ENCODE measurements around the gene MAGEA8. TPM values are rescaled to one million over a fixed set of nuclear protein-coding genes. Genes with fewer than 3 reads are reported as not detected.

The MAGEA8 gene
- total and polyA plus RNA-seq, 9 of the 15 experiments (the other 6 are each of a cell fraction or from before 2014, with no cell fraction given), result 0.49 to 4.6 (median 1.9) TPM

GRCh38 chrX:149870840-149871239, 10.1 kb upstream of the MAGEA8 start:
- H3K9me3 ChIP-seq (replicated peaks; ENCODE audit: control insufficient read depth, insufficient read depth, low read depth, low read length), result no peaks in the 10 kb centered on the region
- in situ Hi-C loops (cut with MboI), result no loop called here
- intact Hi-C loops (cut with micrococcal nuclease), result loop anchor here (5.0 kb wide), 1 partner anchor 176 kb away; no protein-coding TSS in a partner anchor
- no peaks in the 10 kb centered on the region; a peak in 3 of 5 replicates for H3K4me1 ChIP-seq (replicated peaks in 1 of 2; ENCODE audit: control insufficient read depth in 2 of 2, insufficient read depth in 2 of 2, low read length in 2 of 2)
- H3K9ac ChIP-seq (ENCODE audit: insufficient read depth in 1 of 2, low read depth in 2 of 2, low read length in 2 of 2), result no peak overlapping the region
- WGBS (ENCODE audit: insufficient coverage, low coverage, missing lambda C conversion rate), result 17% methylated on average over 2 of the region's 2 CpGs
- H3K9me1 ChIP-seq (ENCODE audit: control insufficient read depth, insufficient read depth, low read length), result no peaks in the 10 kb centered on the region
- TF ChIP-seq ZNF146 (CRISPR knock-in tag; IDR thresholded peaks at IDR 0.05; ENCODE audit: unreplicated experiment) (peak; percentile 61), ZFP36 (IDR thresholded peaks at IDR 0.05; ENCODE audit: low read depth, low read length, partially characterized antibody) (no peak), ZNF174 (CRISPR knock-in tag; IDR thresholded peaks at IDR 0.05) (no peak)
- H3K4me3 ChIP-seq, result no peak overlapping the region
- no peak overlapping the region for H2AFZ ChIP-seq (ENCODE audit: low read depth, low read length)
- CTCF ChIA-PET (ENCODE audit: low intra/inter-chr PET ratio), result no interaction called here
- H4K20me1 ChIP-seq (replicated peaks; ENCODE audit: control insufficient read depth, insufficient read depth, low read length), result no peaks in the 10 kb centered on the region; the same call in 1 of the 2 replicates
- FAIRE-seq, result no peak
- BruUV-seq (replicated peaks), result no TSS peak
- ATAC-seq, result no peak
- no peak overlapping the region for H3K4me2 ChIP-seq (ENCODE audit: insufficient read depth, low read length)
- H3K27me3 ChIP-seq (ENCODE audit: control insufficient read depth in 2 of 2, insufficient read depth in 2 of 2, low read length in 2 of 2), result no peaks in the 10 kb centered on the region
- POLR2A ChIA-PET, result no interaction called here
- H3K79me2 ChIP-seq (ENCODE audit: control insufficient read depth, insufficient read depth, low read length), result no peaks in the 10 kb centered on the region
- H3K36me3 ChIP-seq (ENCODE audit: control insufficient read depth, insufficient read depth, low read length), result no peaks in the 10 kb centered on the region
- no peak overlapping the region for H3K27ac ChIP-seq (ENCODE audit: extremely low read depth, low read depth, low read length)
- no peak for DNase-seq (ENCODE audit: extremely low read depth in 1 of 4, low spot score in 3 of 4)

DNA sequence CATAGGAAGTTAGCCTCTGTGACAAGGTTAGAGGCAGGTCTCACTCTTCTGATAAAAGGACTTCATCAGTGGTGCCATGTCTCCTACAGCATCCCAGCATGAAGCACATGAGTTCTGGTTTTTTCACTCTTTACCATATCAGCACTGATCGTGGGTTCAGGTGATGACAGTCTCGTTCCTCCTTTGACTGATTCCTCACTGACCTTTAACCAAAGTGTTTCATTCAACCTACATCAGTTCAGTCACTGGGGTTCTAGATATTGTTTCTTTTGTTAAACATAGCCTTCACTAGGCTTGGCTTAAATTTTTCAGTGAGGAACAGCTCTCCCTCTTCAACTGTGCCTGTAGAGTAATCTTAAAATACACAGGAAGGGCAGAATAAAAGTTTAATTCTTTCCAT, 9.6 kb upstream of the MAGEA8 start:
- ChIA-PET CTCF (ENCODE audit: low intra/inter-chr PET ratio) (no interaction called here), POLR2A (no interaction called here)
- intact Hi-C loops (cut with micrococcal nuclease), result loop anchor here (5.0 kb wide), 1 partner anchor 176 kb away; no protein-coding TSS in a partner anchor
- Histone ChIP-seq H3K27me3 (ENCODE audit: control insufficient read depth in 2 of 2, insufficient read depth in 2 of 2, low read length in 2 of 2) (no peaks in the 10 kb centered on the region), H3K9ac (ENCODE audit: insufficient read depth in 1 of 2, low read depth in 2 of 2, low read length in 2 of 2) (no peak overlapping the region), H3K4me2 (ENCODE audit: insufficient read depth, low read length) (no peak overlapping the region), H4K20me1 (replicated peaks; ENCODE audit: control insufficient read depth, insufficient read depth, low read length) (no peaks in the 10 kb centered on the region; the same call in 1 of the 2 replicates), H3K27ac (ENCODE audit: extremely low read depth, low read depth, low read length) (no peak overlapping the region), H3K9me3 (replicated peaks; ENCODE audit: control insufficient read depth, insufficient read depth, low read depth, low read length) (no peaks in the 10 kb centered on the region), H3K4me1 (replicated peaks in 1 of 2; ENCODE audit: control insufficient read depth in 2 of 2, insufficient read depth in 2 of 2, low read length in 2 of 2) (no peaks in the 10 kb centered on the region; a peak in 3 of 5 replicates), H3K79me2 (ENCODE audit: control insufficient read depth, insufficient read depth, low read length) (no peaks in the 10 kb centered on the region), H3K9me1 (ENCODE audit: control insufficient read depth, insufficient read depth, low read length) (no peaks in the 10 kb centered on the region), H2AFZ (ENCODE audit: low read depth, low read length) (no peak overlapping the region), H3K36me3 (ENCODE audit: control insufficient read depth, insufficient read depth, low read length) (no peaks in the 10 kb centered on the region), H3K4me3 (no peak overlapping the region)
- no peak for TF ChIP-seq ZNF280B (CRISPR knock-in tag; IDR thresholded peaks at IDR 0.05)
- no peak for TF ChIP-seq SFPQ (IDR thresholded peaks at IDR 0.05; ENCODE audit: low read depth, low read length)
- TF ChIP-seq SMARCC2 (IDR thresholded peaks at IDR 0.05; ENCODE audit: low read depth), result no peak
- TF ChIP-seq ZNF707 (CRISPR knock-in tag; conservative IDR thresholded peaks at IDR 0.05), result no peak
- TF ChIP-seq, protein P1, sequence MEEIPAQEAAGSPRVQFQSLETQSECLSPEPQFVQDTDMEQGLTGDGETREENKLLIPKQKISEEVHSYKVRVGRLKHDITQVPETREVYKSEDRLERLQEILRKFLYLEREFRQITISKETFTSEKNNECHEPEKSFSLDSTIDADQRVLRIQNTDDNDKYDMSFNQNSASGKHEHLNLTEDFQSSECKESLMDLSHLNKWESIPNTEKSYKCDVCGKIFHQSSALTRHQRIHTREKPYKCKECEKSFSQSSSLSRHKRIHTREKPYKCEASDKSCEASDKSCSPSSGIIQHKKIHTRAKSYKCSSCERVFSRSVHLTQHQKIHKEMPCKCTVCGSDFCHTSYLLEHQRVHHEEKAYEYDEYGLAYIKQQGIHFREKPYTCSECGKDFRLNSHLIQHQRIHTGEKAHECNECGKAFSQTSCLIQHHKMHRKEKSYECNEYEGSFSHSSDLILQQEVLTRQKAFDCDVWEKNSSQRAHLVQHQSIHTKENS (CRISPR knock-in tag; IDR thresholded peaks at IDR 0.05), result no peak
- no peak for ATAC-seq
- WGBS (ENCODE audit: insufficient coverage, low coverage, missing lambda C conversion rate), result 10% methylated on average over 2 of the region's 2 CpGs
- no peak for FAIRE-seq
- DNase-seq (ENCODE audit: extremely low read depth in 1 of 4, low spot score in 3 of 4), result no peak
- no TSS peak for BruUV-seq (replicated peaks)
- in situ Hi-C loops (cut with MboI), result no loop called here

Measured in K562 (cell line).